WERI-Rb-1 (cell line): ENCODE measurements around the gene HEBP2.

ENCODE experiments used
- DNase-seq: peaks from one replicate; pipeline ENCODE4 v3.0.0-alpha.2; 2020
- H3K27ac ChIP-seq: fragments of 250-450 bp; sonication (Bioruptor Pico); 2 replicates; pipeline ENCODE4 v1.5.1; 2020; ENCODE audit warnings: mild to moderate bottlenecking, moderate library complexity
- H3K27me3 ChIP-seq: fragments of 250-450 bp; sonication (Bioruptor Pico); 2 replicates; pipeline ENCODE4 v1.5.1; 2021; ENCODE audit warnings: mild to moderate bottlenecking, low read depth, moderate library complexity; ENCODE audit not compliant: insufficient read depth, severe bottlenecking
- H3K36me3 ChIP-seq: fragments of 250-450 bp; sonication (Bioruptor Pico); 2 replicates; pipeline ENCODE4 v1.5.1; 2020; ENCODE audit warnings: mild to moderate bottlenecking, moderate library complexity
- H3K4me3 ChIP-seq: 2 replicates; pipeline ENCODE4 v1.5.1; 2011; ENCODE audit warnings: low read depth, mild to moderate bottlenecking, control low read depth, low read length
- H3K9me3 ChIP-seq: fragments of 250-450 bp; sonication (Bioruptor Pico); 2 replicates; pipeline ENCODE4 v1.5.1; 2021; ENCODE audit warnings: mild to moderate bottlenecking, moderate library complexity; ENCODE audit not compliant: severe bottlenecking
- TF ChIP-seq, protein P1 (sequence below): IDR thresholded peaks from 2 replicates; pipeline ENCODE4 v1.5.1; 2011; ENCODE audit warnings: low read depth, mild to moderate bottlenecking, control low read depth, inconsistent platforms, low read length

Gene HEBP2

GRCh38 chr6:138402838-138403187 is 1.2 kb upstream of the HEBP2 start:
- Histone ChIP-seq H3K4me3 (peak overlapping the region; percentile 79), H3K9me3 (no peaks in the 10 kb centered on the region), H3K27ac (no peak overlapping the region; the same call in 1 of the 2 replicates), H3K36me3 (peaks cover 23% of the 10 kb centered on the region), H3K27me3 (no peaks in the 10 kb centered on the region)
- DNase-seq: no peak
- TF ChIP-seq, protein P1, sequence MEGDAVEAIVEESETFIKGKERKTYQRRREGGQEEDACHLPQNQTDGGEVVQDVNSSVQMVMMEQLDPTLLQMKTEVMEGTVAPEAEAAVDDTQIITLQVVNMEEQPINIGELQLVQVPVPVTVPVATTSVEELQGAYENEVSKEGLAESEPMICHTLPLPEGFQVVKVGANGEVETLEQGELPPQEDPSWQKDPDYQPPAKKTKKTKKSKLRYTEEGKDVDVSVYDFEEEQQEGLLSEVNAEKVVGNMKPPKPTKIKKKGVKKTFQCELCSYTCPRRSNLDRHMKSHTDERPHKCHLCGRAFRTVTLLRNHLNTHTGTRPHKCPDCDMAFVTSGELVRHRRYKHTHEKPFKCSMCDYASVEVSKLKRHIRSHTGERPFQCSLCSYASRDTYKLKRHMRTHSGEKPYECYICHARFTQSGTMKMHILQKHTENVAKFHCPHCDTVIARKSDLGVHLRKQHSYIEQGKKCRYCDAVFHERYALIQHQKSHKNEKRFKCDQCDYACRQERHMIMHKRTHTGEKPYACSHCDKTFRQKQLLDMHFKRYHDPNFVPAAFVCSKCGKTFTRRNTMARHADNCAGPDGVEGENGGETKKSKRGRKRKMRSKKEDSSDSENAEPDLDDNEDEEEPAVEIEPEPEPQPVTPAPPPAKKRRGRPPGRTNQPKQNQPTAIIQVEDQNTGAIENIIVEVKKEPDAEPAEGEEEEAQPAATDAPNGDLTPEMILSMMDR: no peak

- Histone ChIP-seq H3K9me3 (no peaks in the 10 kb centered on the region), H3K4me3 (peak overlapping the region; percentile 79), H3K27me3 (no peaks in the 10 kb centered on the region), H3K27ac (peak overlapping the region; percentile 76), H3K36me3 (peaks cover 28% of the 10 kb centered on the region)
- peak; percentile 64 for DNase-seq
- TF ChIP-seq, protein P1: peak; percentile 50
Measured at GRCh38 chr6:138403324-138403800, 661 bp upstream of the HEBP2 start.

DNA sequence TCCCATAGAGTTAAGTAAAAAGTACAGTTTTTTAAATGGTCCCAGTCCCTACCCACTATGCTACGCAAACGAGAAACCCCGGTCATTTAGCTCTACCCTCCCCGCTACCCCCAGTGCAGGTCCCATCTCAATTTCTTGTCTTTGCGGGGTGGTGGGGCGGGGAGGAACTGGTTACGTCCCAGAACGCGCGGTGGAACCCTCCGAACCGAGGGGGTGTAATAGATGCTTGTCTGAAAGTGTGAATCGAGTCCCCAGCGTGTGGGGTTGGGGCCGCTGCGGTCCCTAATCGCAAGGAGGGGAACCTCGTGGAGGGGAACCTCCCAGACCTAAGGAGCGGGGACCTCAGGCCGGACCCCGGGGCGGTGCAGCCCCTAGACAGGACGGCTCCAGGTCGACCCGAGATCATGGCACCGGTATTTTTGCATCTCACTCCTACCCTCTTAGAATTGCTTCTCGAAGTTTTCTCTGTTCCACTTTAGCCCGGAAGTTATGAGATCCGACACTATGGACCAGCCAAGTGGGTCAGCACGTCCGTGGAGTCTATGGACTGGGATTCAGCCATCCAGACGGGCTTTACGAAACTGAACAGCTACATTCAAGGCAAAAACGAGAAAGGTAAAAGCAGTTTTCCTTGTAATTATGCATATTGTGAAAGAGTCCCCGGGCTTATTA is 779 bp downstream of the HEBP2 start:
- peak overlapping the region; percentile 79 for H3K4me3 ChIP-seq
- peak overlapping the region; percentile 76 for H3K27ac ChIP-seq
- H3K27me3 ChIP-seq: no peaks in the 10 kb centered on the region
- no peak for DNase-seq
- peaks cover 36% of the 10 kb centered on the region for H3K36me3 ChIP-seq
- TF ChIP-seq, protein P1: no peak
- H3K9me3 ChIP-seq: no peaks in the 10 kb centered on the region

GRCh38 chr6:138405816-138406413 is 1.9 kb downstream of the HEBP2 start:
- DNase-seq: no peak
- H3K9me3 ChIP-seq: no peaks in the 10 kb centered on the region
- H3K27ac ChIP-seq: no peak overlapping the region

GRCh38 chr6:138406443-138406842 is 2.4 kb downstream of the HEBP2 start:
- H3K9me3 ChIP-seq: no peaks in the 10 kb centered on the region
- H3K4me3 ChIP-seq: no peak overlapping the region
- H3K27me3 ChIP-seq: no peaks in the 10 kb centered on the region
- DNase-seq: no peak
- peaks cover 48% of the 10 kb centered on the region for H3K36me3 ChIP-seq
- no peak overlapping the region for H3K27ac ChIP-seq
- TF ChIP-seq, protein P1: no peak

More at GRCh38 chr6:138405816-138406413, 1.9 kb downstream of the HEBP2 start:
- peaks cover 44% of the 10 kb centered on the region for H3K36me3 ChIP-seq
- TF ChIP-seq, protein P1: no peak
- H3K4me3 ChIP-seq: no peak overlapping the region
- H3K27me3 ChIP-seq: no peaks in the 10 kb centered on the region
